HCT116 (cell line): ENCODE results near the gene ZGPAT. TPM values are rescaled to one million over a fixed set of nuclear protein-coding genes. Genes with fewer than 3 reads are reported as not detected.

Experiments
- ATAC-seq: fragments of 200-7000 bp; cut with Tn5 transposase; 2 replicates; pipeline ENCODE4 v1.9.1; 2020; ENCODE audit warnings: mild to moderate bottlenecking, moderate library complexity
- BruUV-seq: library from RNA; stranded (reverse); fragments of 400-500 nt; replicated peaks from 2 replicates; lab custom pipeline; 2021; lab: Mats Ljungman, UMichigan
- CTCF ChIA-PET: fragments of 300-600 bp; sonication (Branson Sonifier 250); formaldehyde crosslinking; loops from one replicate; lab custom pipeline; 2021; ENCODE audit warnings: antibody characterized with exemption; lab: Charles Lee
- POLR2A ChIA-PET: fragments of 300-600, 350-600 bp; sonication (Branson Sonifier 250); formaldehyde crosslinking; loops from one replicate; lab custom pipeline; 2021; ENCODE audit warnings: antibody characterized with exemption; lab: Charles Lee
- RAD21 ChIA-PET, 2 experiments: fragments of 300-600 bp; sonication (Branson Sonifier 250); formaldehyde crosslinking; loops; one replicate each; lab custom pipeline; 2023; ENCODE audit warnings: low total read pairs in 2 of 2; ENCODE audit not compliant: uncharacterized antibody in 2 of 2, unreplicated experiment in 2 of 2, low non-redundant PET in 1 of 2; lab: Charles Lee
- DNase-seq: peaks from one replicate; pipeline ENCODE4 v3.0.0-alpha.2; 2010; ENCODE audit warnings: low read depth, low spot score
- H2AFZ ChIP-seq: fragments of 200-600 bp; shearing (Covaris generic), sonication (generic); 2 replicates; pipeline ENCODE4 v1.6.1; 2017; ENCODE audit warnings: low read depth, mixed run types, mixed read lengths, antibody characterized with exemption, low read length; ENCODE audit not compliant: poor library complexity, severe bottlenecking
- H3K27ac ChIP-seq: 2 replicates; pipeline ENCODE4 v1.5.1; 2012; ENCODE audit warnings: low read depth, low read length
- H3K27me3 ChIP-seq: fragments of 200-600 bp; sonication (generic); 2 replicates; pipeline ENCODE4 v1.6.1; 2016; ENCODE audit warnings: mixed run types, low read length, mixed read lengths; ENCODE audit not compliant: insufficient read depth
- H3K36me3 ChIP-seq, 2 experiments: fragments of 200-500 bp in 1 of 2; fragments of 200-600 bp in 1 of 2; sonication (Bioruptor generic) in 1 of 2; sonication (generic) in 1 of 2; 2 replicates each; pipeline versions ENCODE4 v1.5.1 to v1.6.1; 2014 to 2016; ENCODE audit warnings: low read length in 2 of 2, inconsistent platforms in 1 of 2, mixed read lengths in 1 of 2, mixed run types in 1 of 2; ENCODE audit not compliant: insufficient read depth in 2 of 2, control insufficient read depth in 1 of 2
- H3K4me1 ChIP-seq, 2 experiments: fragments of 200-600 bp in 1 of 2; sonication (generic) in 1 of 2; 2 replicates each; pipeline versions ENCODE4 v1.5.1 to v1.6.1; 2012 to 2017; ENCODE audit warnings: low read length in 2 of 2, inconsistent platforms in 1 of 2, mild to moderate bottlenecking in 1 of 2, mixed read lengths in 1 of 2, mixed run types in 1 of 2, moderate library complexity in 1 of 2; ENCODE audit not compliant: insufficient read depth in 2 of 2, control insufficient read depth in 1 of 2
- H3K4me2 ChIP-seq: fragments of 200-600 bp; sonication (generic); 2 replicates; pipeline ENCODE4 v1.6.1; 2017; ENCODE audit warnings: mixed run types, low read length, mixed read lengths
- H3K4me3 ChIP-seq, 2 experiments: fragments of 200-600 bp in 1 of 2; sonication (generic) in 1 of 2; replicated peaks in 1 of 2; 2 replicates each; pipeline ENCODE4 v1.5.1; 2011 to 2016; ENCODE audit warnings: low read length in 2 of 2, control low read depth in 1 of 2, low read depth in 1 of 2, mild to moderate bottlenecking in 1 of 2, mixed read lengths in 1 of 2, mixed run types in 1 of 2
- H3K79me2 ChIP-seq: fragments of 200-600 bp; sonication (generic); 2 replicates; pipeline ENCODE4 v1.6.1; 2017; ENCODE audit warnings: mild to moderate bottlenecking, mixed run types, low read length, moderate library complexity, mixed read lengths; ENCODE audit not compliant: insufficient read depth
- H3K9ac ChIP-seq: fragments of 200-600 bp; sonication (generic); 2 replicates; pipeline ENCODE4 v1.6.1; 2016; ENCODE audit warnings: low read length, mixed read lengths
- H3K9me2 ChIP-seq: fragments of 200-600 bp; sonication (generic), shearing (Covaris generic); 2 replicates; pipeline ENCODE4 v1.6.1; 2017; ENCODE audit warnings: mixed run types, mild to moderate bottlenecking, moderate library complexity; ENCODE audit not compliant: insufficient read depth
- H3K9me3 ChIP-seq, 2 experiments: fragments of 200-500 bp in 1 of 2; fragments of 200-600 bp in 1 of 2; sonication (Bioruptor generic) in 1 of 2; sonication (generic) in 1 of 2; 2 replicates each; pipeline ENCODE4 v1.6.1; 2014 to 2017; ENCODE audit warnings: low read length in 2 of 2, mixed read lengths in 2 of 2, inconsistent platforms in 1 of 2, low read depth in 1 of 2, mild to moderate bottlenecking in 1 of 2, mixed run types in 1 of 2, moderate library complexity in 1 of 2; ENCODE audit not compliant: control insufficient read depth in 1 of 2, insufficient read depth in 1 of 2
- H4K20me1 ChIP-seq: fragments of 200-600 bp; sonication (generic), shearing (Covaris generic); 2 replicates; pipeline ENCODE4 v1.6.1; 2017; ENCODE audit warnings: mixed run types, mild to moderate bottlenecking, moderate library complexity; ENCODE audit not compliant: insufficient read depth
- CBX3 ChIP-seq: IDR thresholded peaks from 2 replicates; pipeline ENCODE4 v1.6.1; 2012; ENCODE audit warnings: low read depth
- EGR1 ChIP-seq: IDR thresholded peaks from 2 replicates; pipeline ENCODE4 v1.6.1; 2012; ENCODE audit warnings: low read depth
- EZH2phosphoT487 ChIP-seq: fragments of 200-600 bp; IDR thresholded peaks from 2 replicates; pipeline ENCODE4 v1.6.1; 2018; ENCODE audit warnings: antibody characterized with exemption, borderline replicate concordance
- POLR2A ChIP-seq: IDR thresholded peaks from 2 replicates; pipeline ENCODE4 v1.7.0; 2011; ENCODE audit warnings: borderline replicate concordance; ENCODE audit not compliant: insufficient read depth, insufficient read length; ENCODE audit errors: extremely low read depth
- POLR2AphosphoS5 ChIP-seq: IDR thresholded peaks from 2 replicates; pipeline ENCODE4 v1.6.1; 2011; ENCODE audit warnings: mild to moderate bottlenecking, low read depth, low read length, moderate library complexity
- REST ChIP-seq: IDR thresholded peaks from 2 replicates; pipeline ENCODE4 v1.6.1; 2012; ENCODE audit warnings: low read depth
- SIN3A ChIP-seq: IDR thresholded peaks from 2 replicates; pipeline ENCODE4 v1.6.1; 2012; ENCODE audit warnings: low read depth
- SRF ChIP-seq: IDR thresholded peaks from 2 replicates; pipeline ENCODE4 v1.6.1; 2012; ENCODE audit warnings: low read depth
- TCF7L2 ChIP-seq: IDR thresholded peaks from 2 replicates; pipeline ENCODE4 v1.7.0; 2011; ENCODE audit warnings: borderline replicate concordance, inconsistent platforms; ENCODE audit not compliant: insufficient read depth, insufficient read length; ENCODE audit errors: extremely low read depth
- ZFX ChIP-seq: fragments of 450-650 bp; IDR thresholded peaks from 2 replicates; pipeline ENCODE4 v1.6.1; 2017
- intact Hi-C: fragments of 100-400 bp; cut with micrococcal nuclease; formaldehyde crosslinking; loops from 2 replicates; pipeline ENCODE4 v1.10.0; 2022
- total RNA-seq: library from RNA; stranded (reverse); gene quantifications from one replicate; pipeline ENCODE4 v1.2.1, GENCODE V29; 2021; ENCODE audit not compliant: unreplicated experiment
- TF ChIP-seq, protein P1 (sequence below): IDR thresholded peaks from 2 replicates; pipeline ENCODE4 v1.6.1; 2012
- TF ChIP-seq, protein P2 (sequence below): IDR thresholded peaks from 2 replicates; pipeline ENCODE4 v1.6.1; 2012

ZGPAT gene
- total RNA-seq, 1 experiment from 2014 or later: 30.6 TPM

DNA sequence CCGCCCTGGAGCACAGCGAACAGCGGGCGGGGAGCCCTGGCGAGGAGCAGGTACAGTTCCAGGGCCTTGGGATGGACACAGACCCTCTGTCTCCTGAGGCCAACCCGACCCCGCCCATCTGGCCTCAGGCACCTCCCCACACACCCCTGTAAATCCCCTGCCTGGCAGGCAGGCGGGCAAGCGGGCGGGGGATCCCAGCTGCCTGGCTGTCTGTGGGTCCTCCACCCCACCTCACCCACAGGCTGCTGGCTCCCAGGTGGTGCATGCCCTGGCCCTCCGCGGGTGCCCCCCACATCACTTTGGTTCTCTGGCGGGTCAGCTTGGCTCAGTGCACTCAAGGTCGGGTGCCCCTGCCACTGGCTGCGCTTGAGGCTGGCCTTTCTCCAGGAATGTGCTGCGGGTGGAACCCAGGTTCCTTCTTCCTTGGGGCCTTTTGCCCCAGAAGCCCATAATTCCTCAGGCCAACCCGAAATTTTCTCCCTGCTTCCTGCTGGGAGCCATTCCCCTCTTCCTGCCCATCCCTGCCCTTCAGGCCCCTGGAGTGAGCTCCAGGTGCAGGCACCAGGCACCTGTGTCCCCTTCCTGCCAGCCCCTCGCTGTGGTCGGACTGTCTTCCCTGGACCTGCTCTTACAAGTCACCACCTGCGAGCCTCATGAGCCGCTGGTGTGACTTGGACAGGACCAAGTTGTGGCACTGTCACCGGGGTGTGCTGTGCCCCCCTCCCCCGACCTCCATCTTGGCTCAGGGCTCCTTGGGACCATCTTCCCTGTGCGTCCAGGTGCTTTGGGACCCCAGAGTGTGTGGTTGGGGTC is 16.7 kb upstream of the ZGPAT start:
- POLR2A ChIA-PET: interaction anchor here (1.8 kb wide), 1 partner anchor 9 kb away, joined by 7 read pairs; no protein-coding TSS in a partner anchor
- peak overlapping the region; percentile 59; the same call in 1 of the 2 replicates for H3K27ac ChIP-seq

DNA sequence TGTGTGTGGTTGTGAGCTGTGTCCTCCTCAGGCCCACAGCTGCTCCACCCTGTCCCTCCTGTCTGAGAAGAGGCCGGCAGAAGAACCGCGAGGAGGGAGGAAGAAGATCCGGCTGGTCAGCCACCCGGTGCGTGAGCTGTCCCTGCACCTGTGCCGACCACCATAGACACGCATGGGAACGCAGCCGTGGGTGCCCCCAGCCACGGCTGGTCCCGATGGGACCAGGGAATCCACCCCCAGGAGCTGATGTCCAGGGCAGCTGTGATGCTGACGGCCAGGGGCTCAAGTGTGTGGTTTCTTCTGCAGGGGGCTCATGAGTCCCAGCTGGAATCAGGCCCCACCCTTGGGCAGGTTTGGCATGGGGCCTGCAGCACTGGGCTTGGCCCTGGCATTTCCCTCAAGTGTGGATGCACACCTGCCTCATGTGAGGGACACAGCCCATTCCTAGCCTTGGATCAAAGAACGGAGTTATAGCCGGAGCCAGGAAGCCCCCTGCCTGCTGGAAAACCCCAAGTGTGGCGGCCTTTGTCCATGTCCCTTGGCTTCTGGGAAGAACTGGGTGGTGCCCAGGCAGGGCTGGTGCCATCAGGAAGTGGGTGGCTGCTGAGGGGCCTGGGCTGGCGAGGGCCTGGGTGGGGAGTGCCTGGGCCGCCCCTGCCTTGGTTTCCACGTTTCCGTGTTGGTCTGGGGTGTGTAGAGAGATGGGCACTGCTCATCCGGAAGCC is 16.0 kb upstream of the ZGPAT start:
- Histone ChIP-seq H2AFZ (no peak overlapping the region), H3K27ac (peak overlapping the region; percentile 59; the same call in 1 of the 2 replicates), H3K4me2 (no peak overlapping the region), H3K36me3 (peaks cover 0 to 8% of the 10 kb centered on the region in 2 experiments; a peak in 1 of 4 replicates), H3K4me1 (peaks cover 21 to 65% of the 10 kb centered on the region in 2 experiments)
- no TSS peak for BruUV-seq
- DNase-seq: no peak
- TF ChIP-seq TCF7L2: no peak
- no peak for TF ChIP-seq SIN3A
- TF ChIP-seq EZH2phosphoT487: no peak
- TF ChIP-seq, protein P1, sequence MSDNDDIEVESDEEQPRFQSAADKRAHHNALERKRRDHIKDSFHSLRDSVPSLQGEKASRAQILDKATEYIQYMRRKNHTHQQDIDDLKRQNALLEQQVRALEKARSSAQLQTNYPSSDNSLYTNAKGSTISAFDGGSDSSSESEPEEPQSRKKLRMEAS: no peak
- no peak for TF ChIP-seq EGR1
- no peak for TF ChIP-seq ZFX
- TF ChIP-seq POLR2A: no peak
- no peak for TF ChIP-seq CBX3
- TF ChIP-seq SRF: no peak
- TF ChIP-seq REST: no peak
- TF ChIP-seq, all 23 proteins: peak for 0
- Histone ChIP-seq H3K4me3 (no peak overlapping the region), H3K9me2 (no peaks in the 10 kb centered on the region), H3K9me3 (no peaks in the 10 kb centered on the region), H4K20me1 (no peaks in the 10 kb centered on the region), H3K27me3 (no peaks in the 10 kb centered on the region), H3K79me2 (no peaks in the 10 kb centered on the region; the same call in 1 of the 2 replicates), H3K9ac (no peak overlapping the region)
- intact Hi-C loops: no loop called here
- ChIA-PET RAD21 (no interaction called here), CTCF (no interaction called here), POLR2A (interaction anchor here (1.8 kb wide), 1 partner anchor 10 kb away, joined by 7 read pairs; no protein-coding TSS in a partner anchor)
- no peak for ATAC-seq

More for the DNA sequence above, 16.7 kb upstream of the ZGPAT start:
- TF ChIP-seq SRF (no peak), POLR2AphosphoS5 (peak; percentile 18)
- TF ChIP-seq, protein P2, sequence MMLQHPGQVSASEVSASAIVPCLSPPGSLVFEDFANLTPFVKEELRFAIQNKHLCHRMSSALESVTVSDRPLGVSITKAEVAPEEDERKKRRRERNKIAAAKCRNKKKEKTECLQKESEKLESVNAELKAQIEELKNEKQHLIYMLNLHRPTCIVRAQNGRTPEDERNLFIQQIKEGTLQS: no peak
- RAD21 ChIA-PET: no interaction called here
- H3K4me1 ChIP-seq: peaks cover 25 to 65% of the 10 kb centered on the region in 2 experiments
- no peak overlapping the region for H2AFZ ChIP-seq
- DNase-seq (no peak), ATAC-seq (no peak)
- H3K36me3 ChIP-seq: peaks cover 0 to 10% of the 10 kb centered on the region in 2 experiments; a peak in 1 of 4 replicates
- no peak overlapping the region for H3K9ac ChIP-seq
- CTCF ChIA-PET: no interaction called here
- H3K9me3 ChIP-seq: no peaks in the 10 kb centered on the region
- no peak overlapping the region for H3K4me3 ChIP-seq
- H3K4me2 ChIP-seq: no peak overlapping the region
- no TSS peak for BruUV-seq
- intact Hi-C loops: no loop called here
- no peaks in the 10 kb centered on the region for H3K9me2 ChIP-seq
- H4K20me1 ChIP-seq: no peaks in the 10 kb centered on the region
- no peaks in the 10 kb centered on the region for H3K27me3 ChIP-seq
- no peaks in the 10 kb centered on the region; the same call in 1 of the 2 replicates for H3K79me2 ChIP-seq
